ENCODE results near the gene STIM1. TPM values are rescaled to one million over a fixed set of nuclear protein-coding genes. Genes with fewer than 3 reads are reported as not detected.
"Not testable (repeated sequence)": the region's sequence is repeated elsewhere in the genome, so short reads cannot be mapped to it uniquely, and the experiment has no call there.

The STIM1 gene
- total RNA-seq, 3 donors from 2014 or later (not counting 1 experiment from before 2014, with no cell fraction given) = 171 to 187 (median 175) TPM

DNA sequence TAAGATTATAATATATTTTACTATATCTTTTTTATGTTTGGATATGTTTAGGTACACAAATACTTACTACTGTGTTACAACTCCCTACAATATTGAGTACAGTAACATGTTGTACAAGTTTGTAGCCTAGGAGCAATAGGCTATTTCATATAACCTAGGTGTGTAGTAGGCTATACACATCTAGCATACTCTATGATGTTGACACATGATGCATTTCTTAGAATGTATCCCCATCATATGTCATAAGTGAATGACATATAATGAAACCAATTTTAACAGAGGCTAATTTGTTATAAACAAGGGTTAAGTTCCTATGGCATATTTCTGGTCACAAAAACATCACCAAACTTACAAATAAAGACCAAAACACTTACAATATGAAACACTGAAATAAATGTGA is 152.7 kb downstream of the STIM1 start:
- Histone ChIP-seq H3K4me1 (ENCODE audit: control insufficient read depth, insufficient read depth, low read length) (no peaks in the 10 kb centered on the region), H3K9me3 (ENCODE audit: control insufficient read depth, insufficient read depth, low read length) (no peaks in the 10 kb centered on the region), H3K4me3 (ENCODE audit: low read length) (no peak overlapping the region), H3K27ac (ENCODE audit: low read length) (no peak overlapping the region), H3K36me3 (ENCODE audit: control insufficient read depth, insufficient read depth, low read length) (no peaks in the 10 kb centered on the region), H3K27me3 (ENCODE audit: control insufficient read depth, insufficient read depth, low read length) (no peaks in the 10 kb centered on the region)
- no peak overlapping the region for H3K4me3 Mint-ChIP-seq
- DNase-seq = no peak
- TF ChIP-seq, protein P1, sequence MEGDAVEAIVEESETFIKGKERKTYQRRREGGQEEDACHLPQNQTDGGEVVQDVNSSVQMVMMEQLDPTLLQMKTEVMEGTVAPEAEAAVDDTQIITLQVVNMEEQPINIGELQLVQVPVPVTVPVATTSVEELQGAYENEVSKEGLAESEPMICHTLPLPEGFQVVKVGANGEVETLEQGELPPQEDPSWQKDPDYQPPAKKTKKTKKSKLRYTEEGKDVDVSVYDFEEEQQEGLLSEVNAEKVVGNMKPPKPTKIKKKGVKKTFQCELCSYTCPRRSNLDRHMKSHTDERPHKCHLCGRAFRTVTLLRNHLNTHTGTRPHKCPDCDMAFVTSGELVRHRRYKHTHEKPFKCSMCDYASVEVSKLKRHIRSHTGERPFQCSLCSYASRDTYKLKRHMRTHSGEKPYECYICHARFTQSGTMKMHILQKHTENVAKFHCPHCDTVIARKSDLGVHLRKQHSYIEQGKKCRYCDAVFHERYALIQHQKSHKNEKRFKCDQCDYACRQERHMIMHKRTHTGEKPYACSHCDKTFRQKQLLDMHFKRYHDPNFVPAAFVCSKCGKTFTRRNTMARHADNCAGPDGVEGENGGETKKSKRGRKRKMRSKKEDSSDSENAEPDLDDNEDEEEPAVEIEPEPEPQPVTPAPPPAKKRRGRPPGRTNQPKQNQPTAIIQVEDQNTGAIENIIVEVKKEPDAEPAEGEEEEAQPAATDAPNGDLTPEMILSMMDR (IDR thresholded peaks at IDR 0.05) = no peak
- H3K9me3 Mint-ChIP-seq = no peaks in the 10 kb centered on the region
- H3K36me3 Mint-ChIP-seq = no peaks in the 10 kb centered on the region
- H3K4me1 Mint-ChIP-seq = peaks cover 61 to 63% of the 10 kb centered on the region in 2 donors
- ATAC-seq = no peak
- no peaks in the 10 kb centered on the region for H3K27me3 Mint-ChIP-seq (ENCODE audit: low read depth in 2 of 2)
- intact Hi-C loops (cut with micrococcal nuclease) = no loop called here
- H3K27ac Mint-ChIP-seq = peak overlapping the region in 1 of 2 donors; percentile 27

DNA sequence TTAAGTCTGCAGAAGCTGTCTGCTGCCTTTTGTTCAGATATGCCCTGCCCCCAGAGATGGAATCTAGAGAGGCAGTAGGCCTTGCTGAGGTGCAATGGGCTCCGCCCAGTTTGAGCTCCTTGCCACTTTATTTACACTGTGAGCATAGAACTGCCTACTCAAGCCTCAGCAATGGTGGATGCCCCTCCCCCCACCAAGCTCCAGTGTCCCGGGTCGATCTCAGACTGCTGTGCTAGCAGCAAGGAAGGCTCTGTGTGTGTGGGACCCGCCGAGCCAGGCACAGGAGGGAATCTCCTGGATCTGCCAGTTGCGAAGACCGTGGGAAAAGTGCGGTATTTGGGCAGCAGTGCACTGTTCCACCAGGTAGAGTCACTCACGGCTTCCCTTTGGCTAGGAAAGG is 161.1 kb downstream of the STIM1 start:
- intact Hi-C loops (cut with micrococcal nuclease); DNase-seq: not testable (repeated sequence)
- H3K4me1 Mint-ChIP-seq = peaks cover 86 to 88% of the 10 kb centered on the region in 2 donors

DNA sequence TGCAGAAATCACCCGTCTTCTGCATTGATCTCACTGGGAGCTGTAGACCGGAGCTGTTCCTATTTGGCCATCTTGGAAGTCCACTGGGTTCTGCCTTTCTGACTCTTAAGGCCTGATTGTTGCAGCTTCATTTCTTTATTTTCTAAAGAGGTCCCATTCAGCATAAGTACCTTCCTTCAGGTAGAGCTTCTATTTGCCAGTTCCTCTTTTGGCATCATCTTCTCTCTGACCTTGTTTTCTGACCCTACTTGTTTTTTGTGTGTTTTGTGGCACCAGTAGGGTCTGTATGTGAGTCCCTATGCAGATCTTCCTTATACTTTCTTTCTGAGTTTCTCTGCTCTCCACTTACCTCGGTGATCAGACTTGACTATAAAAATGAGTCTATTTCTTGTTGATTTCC is 161.7 kb downstream of the STIM1 start:
- Mint-ChIP-seq H3K4me1 (peaks cover 82 to 88% of the 10 kb centered on the region in 2 donors), H3K27ac (peak overlapping the region; percentile 49 to 50), H3K4me3 (no peak overlapping the region)

More for the DNA sequence above, 161.1 kb downstream of the STIM1 start:
- not testable (repeated sequence) for H3K27me3 ChIP-seq (ENCODE audit: control insufficient read depth, insufficient read depth, low read length); H3K9me3 Mint-ChIP-seq; H3K4me3 Mint-ChIP-seq; H3K27ac ChIP-seq (ENCODE audit: low read length); ATAC-seq; H3K27ac Mint-ChIP-seq; H3K36me3 Mint-ChIP-seq; H3K4me3 ChIP-seq (ENCODE audit: low read length); H3K9me3 ChIP-seq (ENCODE audit: control insufficient read depth, insufficient read depth, low read length); H3K27me3 Mint-ChIP-seq (ENCODE audit: low read depth in 2 of 2); H3K36me3 ChIP-seq (ENCODE audit: control insufficient read depth, insufficient read depth, low read length); H3K4me1 ChIP-seq (ENCODE audit: control insufficient read depth, insufficient read depth, low read length)
- WGBS (ENCODE audit: insufficient coverage) = 97% methylated on average over 9 of the region's 9 CpGs

DNA sequence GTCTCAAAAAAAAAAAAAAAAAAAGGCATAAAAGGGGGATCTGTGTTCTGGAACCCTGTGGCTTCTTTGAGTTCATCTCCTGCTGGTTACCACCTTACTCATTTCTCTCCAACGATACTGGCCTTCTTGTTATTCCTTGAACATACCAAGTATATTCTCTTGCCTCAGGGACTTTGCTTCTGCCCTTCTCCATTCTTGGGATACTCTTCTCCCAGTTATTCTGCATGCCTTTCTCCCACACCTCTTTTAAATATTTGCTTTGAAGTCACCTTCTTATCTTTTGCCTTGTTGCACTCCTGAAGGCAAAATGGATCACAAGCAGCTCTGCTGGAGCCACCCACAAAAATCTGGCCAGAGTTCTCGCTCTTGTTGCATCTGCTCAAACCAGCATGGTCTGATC is 163.2 kb downstream of the STIM1 start:
- Histone ChIP-seq H3K4me1 (ENCODE audit: control insufficient read depth, insufficient read depth, low read length) (peaks cover 7% of the 10 kb centered on the region), H3K27ac (ENCODE audit: low read length) (no peak overlapping the region), H3K9me3 (ENCODE audit: control insufficient read depth, insufficient read depth, low read length) (no peaks in the 10 kb centered on the region), H3K4me3 (ENCODE audit: low read length) (no peak overlapping the region), H3K27me3 (ENCODE audit: control insufficient read depth, insufficient read depth, low read length) (no peaks in the 10 kb centered on the region), H3K36me3 (ENCODE audit: control insufficient read depth, insufficient read depth, low read length) (no peaks in the 10 kb centered on the region)
- H3K36me3 Mint-ChIP-seq = no peaks in the 10 kb centered on the region
- no peaks in the 10 kb centered on the region for H3K27me3 Mint-ChIP-seq (ENCODE audit: low read depth in 2 of 2)
- DNase-seq (no peak), ATAC-seq (no peak)
- H3K9me3 Mint-ChIP-seq = no peaks in the 10 kb centered on the region
- intact Hi-C loops (cut with micrococcal nuclease) = no loop called here
- peaks cover 84 to 86% of the 10 kb centered on the region in 2 donors for H3K4me1 Mint-ChIP-seq
- TF ChIP-seq, protein P1 (IDR thresholded peaks at IDR 0.05) = no peak
- peak overlapping the region; percentile 37 to 73 for H3K27ac Mint-ChIP-seq
- no peak overlapping the region for H3K4me3 Mint-ChIP-seq
- WGBS (ENCODE audit: insufficient coverage) = 95% methylated on average over 2 of the region's 2 CpGs

More for the DNA sequence above, 161.7 kb downstream of the STIM1 start:
- intact Hi-C loops (cut with micrococcal nuclease) = no loop called here
- TF ChIP-seq, protein P1 (IDR thresholded peaks at IDR 0.05) = no peak
- DNase-seq = no peak
- Histone ChIP-seq H3K27me3 (ENCODE audit: control insufficient read depth, insufficient read depth, low read length) (no peaks in the 10 kb centered on the region), H3K27ac (ENCODE audit: low read length) (no peak overlapping the region), H3K4me3 (ENCODE audit: low read length) (no peak overlapping the region), H3K4me1 (ENCODE audit: control insufficient read depth, insufficient read depth, low read length) (peaks cover 7% of the 10 kb centered on the region), H3K9me3 (ENCODE audit: control insufficient read depth, insufficient read depth, low read length) (no peaks in the 10 kb centered on the region), H3K36me3 (ENCODE audit: control insufficient read depth, insufficient read depth, low read length) (no peaks in the 10 kb centered on the region)
- H3K27me3 Mint-ChIP-seq (ENCODE audit: low read depth in 2 of 2) = no peaks in the 10 kb centered on the region
- WGBS (ENCODE audit: insufficient coverage) = 95% methylated on average over 2 of the region's 3 CpGs
- H3K9me3 Mint-ChIP-seq = no peaks in the 10 kb centered on the region
- H3K36me3 Mint-ChIP-seq = no peaks in the 10 kb centered on the region
- no peak for ATAC-seq
